Neural cell (in vitro differentiated cells): ENCODE results near the gene ZDHHC5. TPM values are rescaled to one million over a fixed set of nuclear protein-coding genes. Genes with fewer than 3 reads are reported as not detected.

Experiments
- H2AFZ ChIP-seq: fragments of 200-600, 300-800 bp; sonication (generic), shearing (Covaris generic); 2 replicates; pipeline ENCODE4 v1.6.0; 2014; ENCODE audit warnings: low read depth, mild to moderate bottlenecking, antibody characterized with exemption, low read length, moderate library complexity
- H3F3A ChIP-seq: fragments of 200-600 bp; shearing (Covaris generic); 2 replicates; pipeline ENCODE4 v1.6.1; 2016; ENCODE audit warnings: mild to moderate bottlenecking, moderate library complexity, mixed read lengths, antibody characterized with exemption, low read length; ENCODE audit not compliant: insufficient read depth, poor library complexity, severe bottlenecking
- H3K27ac ChIP-seq: fragments of 200-600, 300-800 bp; sonication (generic), shearing (Covaris generic); 2 replicates; pipeline ENCODE4 v1.5.1; 2014; ENCODE audit warnings: mild to moderate bottlenecking, low read length, moderate library complexity
- H3K27me3 ChIP-seq: fragments of 300-800, 200-600 bp; sonication (generic), shearing (Covaris generic); 2 replicates; pipeline ENCODE4 v1.6.0; 2014; ENCODE audit warnings: mild to moderate bottlenecking, low read depth, low read length, moderate library complexity; ENCODE audit not compliant: insufficient read depth
- H3K36me3 ChIP-seq: fragments of 300-800, 200-600 bp; sonication (generic), shearing (Covaris generic); 2 replicates; pipeline ENCODE4 v1.5.1; 2014; ENCODE audit warnings: mild to moderate bottlenecking, antibody characterized with exemption, low read length, moderate library complexity; ENCODE audit not compliant: insufficient read depth
- H3K4me2 ChIP-seq: fragments of 300-800, 200-600 bp; sonication (generic), shearing (Covaris generic); 2 replicates; pipeline ENCODE4 v1.6.0; 2014; ENCODE audit warnings: mild to moderate bottlenecking, low read length
- H3K4me3 ChIP-seq: fragments of 300-800, 200-600 bp; sonication (generic), shearing (Covaris generic); 2 replicates; pipeline ENCODE4 v1.5.1; 2014; ENCODE audit warnings: mild to moderate bottlenecking, low read length, moderate library complexity
- H3K79me2 ChIP-seq: fragments of 200-600 bp; shearing (Covaris generic); replicated peaks from 2 replicates; pipeline ENCODE4 v1.6.0; 2014; ENCODE audit warnings: mild to moderate bottlenecking, low read length, moderate library complexity; ENCODE audit not compliant: insufficient read depth
- H3K9ac ChIP-seq: fragments of 300-800, 200-600 bp; sonication (generic), shearing (Covaris generic); 2 replicates; pipeline ENCODE4 v1.6.1; 2016; ENCODE audit warnings: mild to moderate bottlenecking, low read length, mixed read lengths
- H3K9me2 ChIP-seq: fragments of 200-600 bp; shearing (Covaris generic); 2 replicates; pipeline ENCODE4 v1.6.1; 2016; ENCODE audit warnings: mild to moderate bottlenecking, low read length, mixed read lengths; ENCODE audit not compliant: insufficient read depth
- H3K9me3 ChIP-seq: fragments of 200-600, 300-800 bp; sonication (generic), shearing (Covaris generic); 2 replicates; pipeline ENCODE4 v1.6.1; 2016; ENCODE audit warnings: mild to moderate bottlenecking, mixed run types, low read length, moderate library complexity, mixed read lengths
- H4K20me1 ChIP-seq: fragments of 200-600 bp; shearing (Covaris generic); 2 replicates; pipeline ENCODE4 v1.6.1; 2016; ENCODE audit warnings: mild to moderate bottlenecking, mixed run types; ENCODE audit not compliant: insufficient read depth
- CTCF ChIP-seq: fragments of 450-650 bp; IDR thresholded peaks from 2 replicates; pipeline ENCODE4 v1.5.1; 2014; ENCODE audit warnings: antibody characterized with exemption, mild to moderate bottlenecking, moderate library complexity; ENCODE audit not compliant: poor library complexity, severe bottlenecking
- EP300 ChIP-seq: fragments of 450-650 bp; conservative IDR thresholded peaks from 2 replicates; pipeline ENCODE4 v1.6.1; 2014; ENCODE audit warnings: antibody characterized with exemption, mild to moderate bottlenecking, moderate library complexity; ENCODE audit not compliant: poor library complexity, severe bottlenecking
- EZH2 ChIP-seq: fragments of 200-600, 300-800 bp; shearing (Covaris generic), sonication (generic); IDR thresholded peaks from 2 replicates; pipeline ENCODE4 v1.6.1; 2014; ENCODE audit warnings: antibody characterized with exemption, low read length, borderline replicate concordance, mild to moderate bottlenecking; ENCODE audit not compliant: insufficient read depth, poor library complexity, severe bottlenecking
- MXI1 ChIP-seq: fragments of 450-650 bp; conservative IDR thresholded peaks from 2 replicates; pipeline ENCODE4 v1.6.1; 2014; ENCODE audit warnings: antibody characterized with exemption, mild to moderate bottlenecking; ENCODE audit not compliant: poor library complexity, severe bottlenecking
- POLR2AphosphoS5 ChIP-seq: IDR thresholded peaks from 2 replicates; pipeline ENCODE4 v1.6.1; 2012
- RAD21 ChIP-seq: fragments of 450-650 bp; conservative IDR thresholded peaks from 2 replicates; pipeline ENCODE4 v1.6.1; 2014; ENCODE audit warnings: antibody characterized with exemption, mild to moderate bottlenecking, moderate library complexity
- REST ChIP-seq: IDR thresholded peaks from 2 replicates; pipeline ENCODE4 v1.6.1; 2012; ENCODE audit warnings: borderline replicate concordance
- SMC3 ChIP-seq: fragments of 450-650 bp; conservative IDR thresholded peaks from 2 replicates; pipeline ENCODE4 v1.6.1; 2014; ENCODE audit warnings: antibody characterized with exemption, mild to moderate bottlenecking, moderate library complexity; ENCODE audit not compliant: poor library complexity
- TAF1 ChIP-seq: IDR thresholded peaks from 2 replicates; pipeline ENCODE4 v1.6.1; 2012; ENCODE audit warnings: low read depth
- polyA plus RNA-seq: library from polyadenylated mRNA; depleted of rRNA; stranded (reverse); fragments of >200 nt; gene quantifications from 2 replicates; pipeline ENCODE4 v1.2.3, GENCODE V29; 2014

Gene ZDHHC5
- polyA plus RNA-seq, 1 donor from 2014 or later = 15.8 TPM

- H3K79me2 ChIP-seq = no peaks in the 10 kb centered on the region
- H3K4me3 ChIP-seq = no peak overlapping the region
- TF ChIP-seq EZH2 (no peak), REST (no peak), EP300 (no peak), SMC3 (no peak), POLR2AphosphoS5 (no peak), MXI1 (no peak), CTCF (no peak), TAF1 (no peak), RAD21 (no peak)
- no peaks in the 10 kb centered on the region for H3F3A ChIP-seq
- no peaks in the 10 kb centered on the region for H3K9me2 ChIP-seq
- H3K27ac ChIP-seq = no peak overlapping the region
- no peak overlapping the region for H3K9ac ChIP-seq
- H3K27me3 ChIP-seq = no peaks in the 10 kb centered on the region
- H4K20me1 ChIP-seq = no peaks in the 10 kb centered on the region
- H3K4me2 ChIP-seq = no peak overlapping the region
- no peaks in the 10 kb centered on the region for H3K36me3 ChIP-seq
- no peak overlapping the region for H2AFZ ChIP-seq
- no peaks in the 10 kb centered on the region for H3K9me3 ChIP-seq
Observed at GRCh38 chr11:57626895-57627294, 41.0 kb upstream of the ZDHHC5 start.

- no peak for TF ChIP-seq REST
- no peak for TF ChIP-seq CTCF
- TF ChIP-seq POLR2AphosphoS5 = no peak
- TF ChIP-seq SMC3 = no peak
- no peak for TF ChIP-seq RAD21
- no peak for TF ChIP-seq EP300
- no peak for TF ChIP-seq TAF1
- TF ChIP-seq MXI1 = no peak
- no peak for TF ChIP-seq EZH2
Observed at GRCh38 chr11:57630171-57630570, 37.7 kb upstream of the ZDHHC5 start.

More at GRCh38 chr11:57630171-57630570, 37.7 kb upstream of the ZDHHC5 start:
- H3K36me3 ChIP-seq = no peaks in the 10 kb centered on the region
- no peak overlapping the region for H2AFZ ChIP-seq
- no peaks in the 10 kb centered on the region for H3K9me2 ChIP-seq
- no peak overlapping the region for H3K4me3 ChIP-seq
- no peak overlapping the region for H3K9ac ChIP-seq
- no peak overlapping the region for H3K4me2 ChIP-seq
- H3K27ac ChIP-seq = no peak overlapping the region
- H3K27me3 ChIP-seq = no peaks in the 10 kb centered on the region
- H4K20me1 ChIP-seq = no peaks in the 10 kb centered on the region
- H3K79me2 ChIP-seq = no peaks in the 10 kb centered on the region
- H3K9me3 ChIP-seq = no peaks in the 10 kb centered on the region
- no peaks in the 10 kb centered on the region for H3F3A ChIP-seq
